SK-N-SH (cell line): ENCODE data around the gene ZNF804B. TPM values are rescaled to one million over a fixed set of nuclear protein-coding genes. Genes with fewer than 3 reads are reported as not detected.

Experiments used
- CTCF ChIA-PET: fragments of 300-600, 350-600 bp; formaldehyde crosslinking; extraction: SDS; loops from one replicate; lab custom pipeline; 2021; lab: Yijun Ruan, JAX
- POLR2A ChIA-PET: fragments of 350-600 bp; sonication (Branson Sonifier 250); formaldehyde crosslinking; extraction: SDS; loops from one replicate; lab custom pipeline; 2020; ENCODE audit warnings: antibody characterized with exemption, inconsistent platforms; lab: Yijun Ruan, JAX
- DNase-seq: peaks from one replicate; pipeline ENCODE4 v3.0.0; 2012
- H2AFZ ChIP-seq: fragments of 200-600 bp; sonication (generic); 2 replicates; pipeline ENCODE4 v1.8.1; 2016; ENCODE audit warnings: antibody characterized with exemption, mild to moderate bottlenecking, low read depth
- H3F3A ChIP-seq: fragments of 200-600 bp; sonication (generic); replicated peaks from 2 replicates; pipeline ENCODE3; 2016; ENCODE audit warnings: antibody characterized with exemption, mild to moderate bottlenecking; ENCODE audit not compliant: insufficient read depth
- H3K27ac ChIP-seq, 2 experiments: fragments of 200-500 bp in 1 of 2; fragments of 200-600 bp in 1 of 2; sonication (Bioruptor generic) in 1 of 2; sonication (generic), shearing (Covaris generic) in 1 of 2; 2 replicates each; pipeline versions ENCODE4 v1.5.1 to v1.6.1; 2014 to 2016; ENCODE audit warnings: low read depth in 2 of 2, inconsistent platforms in 1 of 2, low read length in 1 of 2, mild to moderate bottlenecking in 1 of 2, mixed read lengths in 1 of 2
- H3K27me3 ChIP-seq: fragments of 200-600 bp; sonication (generic), shearing (Covaris generic); 2 replicates; pipeline ENCODE4 v1.6.1; 2016; ENCODE audit warnings: mixed run types; ENCODE audit not compliant: insufficient read depth
- H3K36me3 ChIP-seq, 2 experiments: fragments of 200-500 bp in 1 of 2; fragments of 200-600 bp in 1 of 2; sonication (Bioruptor generic) in 1 of 2; sonication (generic) in 1 of 2; replicated peaks in 1 of 2; 2 replicates each; pipeline versions ENCODE3 to v1.5.1; 2014 to 2016; ENCODE audit warnings: low read length in 1 of 2, mild to moderate bottlenecking in 1 of 2; ENCODE audit not compliant: insufficient read depth in 2 of 2, control insufficient read depth in 1 of 2
- H3K4me1 ChIP-seq, 2 experiments: fragments of 200-500 bp in 1 of 2; fragments of 200-600 bp in 1 of 2; sonication (Bioruptor generic) in 1 of 2; sonication (generic), shearing (Covaris generic) in 1 of 2; 2 replicates each; pipeline versions ENCODE4 v1.5.1 to v1.6.1; 2014 to 2016; ENCODE audit warnings: low read depth in 1 of 2, low read length in 1 of 2, mixed run types in 1 of 2; ENCODE audit not compliant: insufficient read depth in 2 of 2, control insufficient read depth in 1 of 2
- H3K4me2 ChIP-seq: fragments of 200-600 bp; sonication (generic), shearing (Covaris generic); 2 replicates; pipeline ENCODE4 v1.6.1; 2017; ENCODE audit warnings: mixed run types
- H3K4me3 ChIP-seq, 2 experiments: fragments of 200-500 bp in 1 of 2; fragments of 200-600 bp in 1 of 2; sonication (Bioruptor generic) in 1 of 2; sonication (generic), shearing (Covaris generic) in 1 of 2; 2 replicates each; pipeline versions ENCODE4 v1.5.1 to v1.8.1; 2014 to 2016; ENCODE audit warnings: low read depth in 2 of 2, inconsistent platforms in 1 of 2, low read length in 1 of 2, mild to moderate bottlenecking in 1 of 2, mixed read lengths in 1 of 2, moderate library complexity in 1 of 2
- H3K79me2 ChIP-seq: fragments of 200-600 bp; sonication (generic); 2 replicates; pipeline ENCODE4 v1.8.1; 2017; ENCODE audit warnings: mild to moderate bottlenecking; ENCODE audit not compliant: insufficient read depth
- H3K9ac ChIP-seq: fragments of 200-600 bp; sonication (generic); 2 replicates; pipeline ENCODE4 v1.6.1; 2017; ENCODE audit warnings: mixed run types
- H3K9me2 ChIP-seq: fragments of 200-600 bp; sonication (generic); 2 replicates; pipeline ENCODE4 v1.6.1; 2017; ENCODE audit warnings: mixed run types
- H3K9me3 ChIP-seq: fragments of 200-600 bp; sonication (generic); 2 replicates; pipeline ENCODE4 v1.6.1; 2017; ENCODE audit warnings: mixed run types, mild to moderate bottlenecking, moderate library complexity
- H4K20me1 ChIP-seq: fragments of 200-600 bp; sonication (generic); 2 replicates; pipeline ENCODE4 v1.6.1; 2017; ENCODE audit warnings: mild to moderate bottlenecking, mixed run types; ENCODE audit not compliant: insufficient read depth
- ELF1 ChIP-seq: IDR thresholded peaks from 2 replicates; pipeline ENCODE4 v1.4.0; 2012
- EP300 ChIP-seq, 2 experiments: IDR thresholded peaks; 2 replicates each; pipeline versions ENCODE4 v1.4.0 to v1.6.1; 2012; ENCODE audit warnings: borderline replicate concordance in 1 of 2, low read depth in 1 of 2, low read length in 1 of 2
- GABPA ChIP-seq: IDR thresholded peaks from 2 replicates; pipeline ENCODE4 v1.4.0; 2012; ENCODE audit warnings: low read depth, mild to moderate bottlenecking
- GATA2 ChIP-seq: sonication (generic); formaldehyde crosslinking; IDR thresholded peaks from 2 replicates; pipeline ENCODE4 v1.5.0; 2020; ENCODE audit warnings: mild to moderate bottlenecking, missing genetic modification reagents
- JUND ChIP-seq: IDR thresholded peaks from 2 replicates; pipeline ENCODE4 v1.4.0; 2012
- MEF2A ChIP-seq: IDR thresholded peaks from 2 replicates; pipeline ENCODE4 v1.4.0; 2012; ENCODE audit warnings: low read depth, borderline replicate concordance
- MXI1 ChIP-seq: IDR thresholded peaks from 2 replicates; pipeline ENCODE4 v1.6.1; 2012; ENCODE audit warnings: mild to moderate bottlenecking, low read depth, low read length, improper control_type of control experiment
- RFX5 ChIP-seq: IDR thresholded peaks from 2 replicates; pipeline ENCODE4 v1.6.1; 2012; ENCODE audit warnings: mild to moderate bottlenecking, improper control_type of control experiment, low read length
- SIN3A ChIP-seq: IDR thresholded peaks from 2 replicates; pipeline ENCODE4 v1.6.1; 2012; ENCODE audit warnings: low read depth, mild to moderate bottlenecking, low read length, moderate library complexity, borderline replicate concordance
- TAF1 ChIP-seq: IDR thresholded peaks from 2 replicates; pipeline ENCODE4 v1.6.1; 2012; ENCODE audit warnings: low read depth, mild to moderate bottlenecking, low read length, moderate library complexity, borderline replicate concordance
- TCF12 ChIP-seq: IDR thresholded peaks from 2 replicates; pipeline ENCODE4 v1.4.0; 2012
- YY1 ChIP-seq: IDR thresholded peaks from 2 replicates; pipeline ENCODE4 v1.4.0; 2012; ENCODE audit warnings: low read depth, mild to moderate bottlenecking
- WGBS: methylation state at CpG from one replicate; pipeline ENCODE4 v1.1.6; 2017; ENCODE audit warnings: low lambda C conversion rate; 5-methylcytosine and 5-hydroxymethylcytosine counted together
- polyA plus RNA-seq, 3 experiments: library from polyadenylated mRNA; depleted of rRNA; stranded (reverse); fragments of >200 nt; gene quantifications; 2 replicates each; pipeline ENCODE4 v1.2.3, GENCODE V29; 2012
- TF ChIP-seq, protein P1 (sequence below): fragments of 200-600 bp; sonication (generic); IDR thresholded peaks from 2 replicates; pipeline ENCODE4 v1.6.1; 2017; ENCODE audit warnings: antibody characterized with exemption, mild to moderate bottlenecking, moderate library complexity
- TF ChIP-seq, protein P2 (sequence below): IDR thresholded peaks from 2 replicates; pipeline ENCODE4; 2012
- TF ChIP-seq, protein P3 (sequence below): fragments of 150-350 bp; IDR thresholded peaks from 2 replicates; pipeline ENCODE4 v1.6.1; 2017; ENCODE audit warnings: antibody characterized with exemption, low read length, low read depth, borderline replicate concordance
- TF ChIP-seq, protein P4 (sequence below): IDR thresholded peaks from 2 replicates; pipeline ENCODE4 v1.4.0; 2012; ENCODE audit warnings: low read depth, borderline replicate concordance

The ZNF804B gene
- polyA plus RNA-seq, 1 of the 3 experiments (the other 2 are of a cell fraction), result not detected

DNA sequence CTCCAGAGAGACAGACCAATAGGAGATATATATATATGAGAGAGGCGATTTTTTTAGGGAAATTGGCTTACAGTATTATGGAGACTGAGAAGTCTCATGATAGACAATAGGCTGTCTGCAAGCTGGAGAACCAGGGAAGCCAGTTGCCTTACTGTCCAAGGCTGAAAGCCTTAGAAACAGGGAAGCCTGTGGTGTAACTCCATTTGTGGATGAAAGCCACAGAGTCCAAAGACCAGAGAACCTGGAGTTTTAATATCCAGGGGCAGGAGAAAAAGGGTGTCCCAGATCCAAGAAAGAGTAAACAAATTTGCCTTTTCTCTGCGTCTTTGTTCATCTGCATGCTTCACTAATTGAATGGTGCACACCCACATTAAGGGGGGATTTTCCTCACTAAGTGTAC is 107.7 kb downstream of the ZNF804B start (continued):
- TF ChIP-seq, protein P1, sequence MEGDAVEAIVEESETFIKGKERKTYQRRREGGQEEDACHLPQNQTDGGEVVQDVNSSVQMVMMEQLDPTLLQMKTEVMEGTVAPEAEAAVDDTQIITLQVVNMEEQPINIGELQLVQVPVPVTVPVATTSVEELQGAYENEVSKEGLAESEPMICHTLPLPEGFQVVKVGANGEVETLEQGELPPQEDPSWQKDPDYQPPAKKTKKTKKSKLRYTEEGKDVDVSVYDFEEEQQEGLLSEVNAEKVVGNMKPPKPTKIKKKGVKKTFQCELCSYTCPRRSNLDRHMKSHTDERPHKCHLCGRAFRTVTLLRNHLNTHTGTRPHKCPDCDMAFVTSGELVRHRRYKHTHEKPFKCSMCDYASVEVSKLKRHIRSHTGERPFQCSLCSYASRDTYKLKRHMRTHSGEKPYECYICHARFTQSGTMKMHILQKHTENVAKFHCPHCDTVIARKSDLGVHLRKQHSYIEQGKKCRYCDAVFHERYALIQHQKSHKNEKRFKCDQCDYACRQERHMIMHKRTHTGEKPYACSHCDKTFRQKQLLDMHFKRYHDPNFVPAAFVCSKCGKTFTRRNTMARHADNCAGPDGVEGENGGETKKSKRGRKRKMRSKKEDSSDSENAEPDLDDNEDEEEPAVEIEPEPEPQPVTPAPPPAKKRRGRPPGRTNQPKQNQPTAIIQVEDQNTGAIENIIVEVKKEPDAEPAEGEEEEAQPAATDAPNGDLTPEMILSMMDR, result no peak
- no peak for TF ChIP-seq SIN3A
- no peak for TF ChIP-seq ELF1
- no peak for TF ChIP-seq MXI1
- TF ChIP-seq, protein P2, sequence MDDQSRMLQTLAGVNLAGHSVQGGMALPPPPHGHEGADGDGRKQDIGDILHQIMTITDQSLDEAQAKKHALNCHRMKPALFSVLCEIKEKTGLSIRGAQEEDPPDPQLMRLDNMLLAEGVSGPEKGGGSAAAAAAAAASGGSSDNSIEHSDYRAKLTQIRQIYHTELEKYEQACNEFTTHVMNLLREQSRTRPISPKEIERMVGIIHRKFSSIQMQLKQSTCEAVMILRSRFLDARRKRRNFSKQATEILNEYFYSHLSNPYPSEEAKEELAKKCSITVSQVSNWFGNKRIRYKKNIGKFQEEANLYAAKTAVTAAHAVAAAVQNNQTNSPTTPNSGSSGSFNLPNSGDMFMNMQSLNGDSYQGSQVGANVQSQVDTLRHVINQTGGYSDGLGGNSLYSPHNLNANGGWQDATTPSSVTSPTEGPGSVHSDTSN, result no peak
- TF ChIP-seq GABPA, result no peak

DNA sequence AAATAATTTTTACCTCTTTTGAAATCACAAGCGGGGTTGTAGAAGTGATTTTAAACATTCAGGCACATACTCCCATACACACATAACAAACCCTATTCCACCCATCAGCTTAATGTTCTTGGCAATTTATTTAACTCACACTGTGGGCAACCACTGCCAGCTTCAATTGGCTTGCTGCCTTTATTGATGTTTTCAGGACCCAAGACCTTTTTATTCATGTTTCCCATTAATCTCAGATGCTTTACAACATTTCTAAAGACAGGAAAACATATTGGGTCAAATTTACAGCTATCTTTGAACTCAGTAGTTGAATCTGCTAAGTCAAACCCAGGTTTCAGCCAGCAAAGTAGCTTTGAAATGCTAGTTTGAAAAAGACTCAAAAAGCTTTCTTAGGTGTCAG is 109.0 kb downstream of the ZNF804B start:
- Histone ChIP-seq H3K36me3 (no peaks in the 10 kb centered on the region), H4K20me1 (no peaks in the 10 kb centered on the region), H3K4me3 (no peak overlapping the region), H3K9ac (no peak overlapping the region), H3K79me2 (no peaks in the 10 kb centered on the region), H3K9me2 (no peaks in the 10 kb centered on the region), H3K27ac (no peak overlapping the region), H3K4me2 (no peak overlapping the region), H3F3A (no peaks in the 10 kb centered on the region), H3K4me1 (no peaks in the 10 kb centered on the region), H3K9me3 (no peaks in the 10 kb centered on the region), H2AFZ (no peak overlapping the region), H3K27me3 (no peaks in the 10 kb centered on the region)
- TF ChIP-seq YY1 (no peak), MEF2A (no peak), EP300 (IDR thresholded peaks at IDR 0.05; ENCODE audit: borderline replicate concordance in 1 of 2, low read depth in 1 of 2, low read length in 1 of 2) (no peak)
- TF ChIP-seq, protein P2, result no peak
- TF ChIP-seq, protein P3, sequence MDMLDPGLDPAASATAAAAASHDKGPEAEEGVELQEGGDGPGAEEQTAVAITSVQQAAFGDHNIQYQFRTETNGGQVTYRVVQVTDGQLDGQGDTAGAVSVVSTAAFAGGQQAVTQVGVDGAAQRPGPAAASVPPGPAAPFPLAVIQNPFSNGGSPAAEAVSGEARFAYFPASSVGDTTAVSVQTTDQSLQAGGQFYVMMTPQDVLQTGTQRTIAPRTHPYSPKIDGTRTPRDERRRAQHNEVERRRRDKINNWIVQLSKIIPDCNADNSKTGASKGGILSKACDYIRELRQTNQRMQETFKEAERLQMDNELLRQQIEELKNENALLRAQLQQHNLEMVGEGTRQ, result no peak
- WGBS, result 17% methylated on average over 1 of the region's 1 CpG
- CTCF ChIA-PET, result interaction anchor here (0.6 to 2.3 kb wide), 3 partner anchors 8 to 768 kb away, joined by 3 to 6 read pairs (median 3); no protein-coding TSS in a partner anchor
- POLR2A ChIA-PET, result no interaction called here
- DNase-seq, result no peak

DNA sequence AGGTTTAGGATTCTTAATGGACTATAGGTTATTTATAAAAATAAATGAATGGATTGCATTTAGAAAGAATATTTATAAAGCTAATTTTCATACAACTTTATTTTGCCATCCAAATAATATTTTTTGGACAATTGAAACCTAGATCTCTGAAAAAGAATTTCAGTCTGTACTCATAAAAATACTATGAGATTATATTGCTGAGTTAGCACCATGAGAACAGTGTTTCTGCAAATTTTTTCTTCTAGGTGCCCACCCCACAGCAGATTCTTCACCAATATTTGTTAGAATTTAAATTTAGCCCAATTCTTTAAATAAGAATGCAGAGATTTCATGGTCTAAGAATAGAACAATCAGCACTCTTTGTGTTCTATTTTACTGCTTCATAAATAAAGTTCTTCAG is 121.6 kb downstream of the ZNF804B start:
- CTCF ChIA-PET, result interaction anchor here (0.6 to 1.7 kb wide), 2 partner anchors 10 to 496 kb away, joined by 3 to 4 read pairs; no protein-coding TSS in a partner anchor
- H3K9me3 ChIP-seq, result no peaks in the 10 kb centered on the region
- TF ChIP-seq TAF1 (no peak), TCF12 (no peak), GABPA (no peak), RFX5 (no peak), GATA2 (CRISPR knock-in tag) (no peak), JUND (no peak)
- TF ChIP-seq, protein P4, sequence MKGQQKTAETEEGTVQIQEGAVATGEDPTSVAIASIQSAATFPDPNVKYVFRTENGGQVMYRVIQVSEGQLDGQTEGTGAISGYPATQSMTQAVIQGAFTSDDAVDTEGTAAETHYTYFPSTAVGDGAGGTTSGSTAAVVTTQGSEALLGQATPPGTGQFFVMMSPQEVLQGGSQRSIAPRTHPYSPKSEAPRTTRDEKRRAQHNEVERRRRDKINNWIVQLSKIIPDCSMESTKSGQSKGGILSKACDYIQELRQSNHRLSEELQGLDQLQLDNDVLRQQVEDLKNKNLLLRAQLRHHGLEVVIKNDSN, result no peak
- TF ChIP-seq, protein P3, result no peak
- TF ChIP-seq, protein P2, result no peak

More for the DNA sequence above, 121.6 kb downstream of the ZNF804B start:
- Histone ChIP-seq H3K9ac (no peak overlapping the region), H3K4me3 (no peak overlapping the region), H3K27ac (no peak overlapping the region), H3K4me2 (no peak overlapping the region), H2AFZ (no peak overlapping the region), H3K27me3 (no peaks in the 10 kb centered on the region), H3K79me2 (no peaks in the 10 kb centered on the region), H3K4me1 (no peaks in the 10 kb centered on the region), H3K36me3 (no peaks in the 10 kb centered on the region), H3K9me2 (peaks cover 2% of the 10 kb centered on the region; the same call in 1 of the 2 replicates), H3F3A (no peaks in the 10 kb centered on the region), H4K20me1 (no peaks in the 10 kb centered on the region)
- POLR2A ChIA-PET, result no interaction called here
- DNase-seq, result no peak
